ENCODE data around the gene ESYT2.

DNA sequence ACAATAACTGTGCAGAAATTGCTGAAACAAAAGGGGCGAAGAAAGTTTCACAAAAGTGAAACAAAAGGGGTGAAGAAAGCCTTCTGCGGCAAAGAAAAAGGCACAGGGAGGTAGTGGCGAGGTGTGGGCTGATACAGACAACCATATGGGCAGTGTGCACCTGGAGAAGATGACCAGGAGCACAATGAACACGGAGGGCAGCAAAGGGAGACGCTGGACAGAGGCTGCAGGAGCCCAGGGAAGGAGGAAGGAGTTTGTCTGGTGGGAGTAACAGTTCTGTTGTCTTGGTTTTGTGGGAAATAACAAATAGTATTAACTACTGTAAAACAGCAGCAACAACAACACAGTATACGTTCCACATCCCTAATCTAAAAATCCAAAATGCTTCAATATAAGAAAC lies 42.4 kb downstream of the ESYT2 start:
- TF ChIP-seq, protein P1, sequence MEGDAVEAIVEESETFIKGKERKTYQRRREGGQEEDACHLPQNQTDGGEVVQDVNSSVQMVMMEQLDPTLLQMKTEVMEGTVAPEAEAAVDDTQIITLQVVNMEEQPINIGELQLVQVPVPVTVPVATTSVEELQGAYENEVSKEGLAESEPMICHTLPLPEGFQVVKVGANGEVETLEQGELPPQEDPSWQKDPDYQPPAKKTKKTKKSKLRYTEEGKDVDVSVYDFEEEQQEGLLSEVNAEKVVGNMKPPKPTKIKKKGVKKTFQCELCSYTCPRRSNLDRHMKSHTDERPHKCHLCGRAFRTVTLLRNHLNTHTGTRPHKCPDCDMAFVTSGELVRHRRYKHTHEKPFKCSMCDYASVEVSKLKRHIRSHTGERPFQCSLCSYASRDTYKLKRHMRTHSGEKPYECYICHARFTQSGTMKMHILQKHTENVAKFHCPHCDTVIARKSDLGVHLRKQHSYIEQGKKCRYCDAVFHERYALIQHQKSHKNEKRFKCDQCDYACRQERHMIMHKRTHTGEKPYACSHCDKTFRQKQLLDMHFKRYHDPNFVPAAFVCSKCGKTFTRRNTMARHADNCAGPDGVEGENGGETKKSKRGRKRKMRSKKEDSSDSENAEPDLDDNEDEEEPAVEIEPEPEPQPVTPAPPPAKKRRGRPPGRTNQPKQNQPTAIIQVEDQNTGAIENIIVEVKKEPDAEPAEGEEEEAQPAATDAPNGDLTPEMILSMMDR (conservative IDR thresholded peaks at IDR 0.05) = no peak
- TF ChIP-seq EZH2 (IDR thresholded peaks at IDR 0.05; ENCODE audit: low read depth) = no peak
